ENCODE data around the gene ATP10A. TPM values are rescaled to one million over a fixed set of nuclear protein-coding genes. Genes with fewer than 3 reads are reported as not detected.

Gene ATP10A
- total and polyA plus RNA-seq, 2 experiments from 2014 or later: not detected

GRCh38 chr15:25668236-25668795 is 194.8 kb downstream of the ATP10A start:
- H3K4me3 ChIP-seq: no peak overlapping the region
- no peak for DNase-seq (ENCODE audit: low read depth in 1 of 2, low spot score in 1 of 2)
- no peaks in the 10 kb centered on the region for H3K9me3 ChIP-seq (ENCODE audit: low read depth)
- no peaks in the 10 kb centered on the region for H3K36me3 ChIP-seq
- no peak for TF ChIP-seq CTCF (IDR thresholded peaks at IDR 0.05; ENCODE audit: low read depth, low read length)
- H3K27me3 ChIP-seq: no peaks in the 10 kb centered on the region
- H3K4me1 ChIP-seq (ENCODE audit: low read depth): peaks cover 21% of the 10 kb centered on the region
- peak overlapping the region; percentile 32 for H3K27ac ChIP-seq

DNA sequence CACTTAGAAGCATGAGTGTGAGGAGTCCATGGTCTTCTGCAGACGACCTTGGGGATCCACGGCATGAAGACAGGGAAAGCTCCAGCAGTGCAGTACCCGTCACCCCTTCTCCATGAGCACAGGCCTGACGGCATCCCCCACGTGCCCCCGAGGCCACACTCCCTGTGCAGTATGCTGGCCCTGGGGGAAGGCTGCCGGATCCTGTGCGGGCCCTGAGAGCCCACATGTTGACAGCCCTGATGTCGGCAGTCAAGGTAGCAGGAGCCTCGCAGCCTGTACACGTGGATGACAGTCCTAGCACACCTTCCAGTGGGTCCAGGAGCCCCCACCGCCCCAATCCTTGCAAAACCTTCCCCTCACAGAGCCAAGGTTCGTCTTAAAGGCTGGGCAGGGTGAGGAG is 195.3 kb downstream of the ATP10A start:
- Histone ChIP-seq H3K9me3 (ENCODE audit: low read depth) (no peaks in the 10 kb centered on the region), H3K4me1 (ENCODE audit: low read depth) (peaks cover 23% of the 10 kb centered on the region), H3K27ac (peak overlapping the region; percentile 32), H3K27me3 (no peaks in the 10 kb centered on the region), H3K36me3 (no peaks in the 10 kb centered on the region), H3K4me3 (no peak overlapping the region)
- DNase-seq (ENCODE audit: low read depth in 1 of 2, low spot score in 1 of 2): no peak
- TF ChIP-seq CTCF (IDR thresholded peaks at IDR 0.05; ENCODE audit: low read depth, low read length): no peak

- no peak for TF ChIP-seq CTCF (IDR thresholded peaks at IDR 0.05; ENCODE audit: low read depth, low read length)
Measured at GRCh38 chr15:25665913-25666312, 197.2 kb downstream of the ATP10A start.

DNA sequence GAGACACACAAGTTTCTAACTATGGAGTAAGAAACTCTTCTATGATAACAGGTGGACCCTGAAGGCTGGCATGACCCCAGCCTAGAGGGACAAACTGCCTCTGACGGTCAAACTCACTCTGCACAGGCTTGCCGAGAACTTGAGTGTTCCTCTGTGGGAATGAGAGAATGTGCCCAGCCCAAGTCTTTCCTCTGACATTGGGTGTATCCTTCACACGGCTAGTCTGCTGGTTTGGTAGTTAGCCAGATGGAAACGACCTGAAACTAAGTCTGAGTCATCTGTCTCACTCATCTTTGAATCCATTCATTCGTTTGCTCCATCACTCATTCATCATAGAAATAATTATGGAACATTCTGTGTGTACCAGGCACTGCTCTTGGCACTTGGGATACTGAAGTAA is 198.4 kb downstream of the ATP10A start:
- Histone ChIP-seq H3K27ac (no peak overlapping the region), H3K9me3 (ENCODE audit: low read depth) (no peaks in the 10 kb centered on the region), H3K4me3 (no peak overlapping the region), H3K4me1 (ENCODE audit: low read depth) (peaks cover 28% of the 10 kb centered on the region), H3K27me3 (no peaks in the 10 kb centered on the region), H3K36me3 (no peaks in the 10 kb centered on the region)
- TF ChIP-seq CTCF (IDR thresholded peaks at IDR 0.05; ENCODE audit: low read depth, low read length): no peak
- no peak for DNase-seq (ENCODE audit: low read depth in 1 of 2, low spot score in 1 of 2)

More at GRCh38 chr15:25665913-25666312, 197.2 kb downstream of the ATP10A start:
- no peaks in the 10 kb centered on the region for H3K27me3 ChIP-seq
- H3K27ac ChIP-seq: no peak overlapping the region
- DNase-seq (ENCODE audit: low read depth in 1 of 2, low spot score in 1 of 2): no peak
- no peaks in the 10 kb centered on the region for H3K9me3 ChIP-seq (ENCODE audit: low read depth)
- H3K36me3 ChIP-seq: no peaks in the 10 kb centered on the region
- no peak overlapping the region for H3K4me3 ChIP-seq
- peaks cover 32% of the 10 kb centered on the region for H3K4me1 ChIP-seq (ENCODE audit: low read depth)

DNA sequence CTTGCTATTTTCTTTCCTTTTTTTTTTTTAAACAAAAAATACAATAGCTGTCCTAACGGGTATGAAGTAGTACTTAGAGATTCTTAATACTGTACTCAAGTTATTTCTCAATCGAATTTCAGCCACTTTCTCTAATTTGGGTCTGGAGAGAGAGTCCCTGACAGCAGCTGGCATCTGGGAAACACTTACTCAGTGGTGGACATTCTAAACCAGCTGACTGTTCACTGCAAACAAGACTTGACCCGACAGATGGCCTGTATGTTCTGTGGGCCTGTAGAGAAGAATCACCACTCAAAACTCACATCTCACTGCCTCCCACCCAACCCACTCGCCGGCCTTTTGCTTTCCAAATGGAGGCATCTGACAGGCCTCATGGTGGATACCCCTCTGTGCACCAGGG is 199.6 kb downstream of the ATP10A start:
- Histone ChIP-seq H3K4me1 (ENCODE audit: low read depth) (peaks cover 26% of the 10 kb centered on the region), H3K27ac (no peak overlapping the region), H3K36me3 (no peaks in the 10 kb centered on the region), H3K4me3 (no peak overlapping the region), H3K9me3 (ENCODE audit: low read depth) (no peaks in the 10 kb centered on the region), H3K27me3 (no peaks in the 10 kb centered on the region)
- no peak for DNase-seq (ENCODE audit: low read depth in 1 of 2, low spot score in 1 of 2)
- TF ChIP-seq CTCF (IDR thresholded peaks at IDR 0.05; ENCODE audit: low read depth, low read length): no peak
